HCT116 (cell line): ENCODE measurements around the gene TSPYL6. TPM values are rescaled to one million over a fixed set of nuclear protein-coding genes. Genes with fewer than 3 reads are reported as not detected.

Experiments used
- ATAC-seq: fragments of 200-7000 bp; cut with Tn5 transposase; 2 replicates; pipeline ENCODE4 v1.9.1; 2020; ENCODE audit warnings: mild to moderate bottlenecking, moderate library complexity
- BruUV-seq: library from RNA; stranded (reverse); fragments of 400-500 nt; replicated peaks from 2 replicates; lab custom pipeline; 2021; lab: Mats Ljungman, UMichigan
- CTCF ChIA-PET: fragments of 300-600 bp; sonication (Branson Sonifier 250); formaldehyde crosslinking; loops from one replicate; lab custom pipeline; 2021; ENCODE audit warnings: antibody characterized with exemption; lab: Charles Lee
- POLR2A ChIA-PET: fragments of 300-600, 350-600 bp; sonication (Branson Sonifier 250); formaldehyde crosslinking; loops from one replicate; lab custom pipeline; 2021; ENCODE audit warnings: antibody characterized with exemption; lab: Charles Lee
- RAD21 ChIA-PET, 2 experiments: fragments of 300-600 bp; sonication (Branson Sonifier 250); formaldehyde crosslinking; loops; one replicate each; lab custom pipeline; 2023; ENCODE audit warnings: low total read pairs in 2 of 2; ENCODE audit not compliant: uncharacterized antibody in 2 of 2, unreplicated experiment in 2 of 2, low non-redundant PET in 1 of 2; lab: Charles Lee
- DNase-seq: peaks from one replicate; pipeline ENCODE4 v3.0.0-alpha.2; 2010; ENCODE audit warnings: low read depth, low spot score
- H2AFZ ChIP-seq: fragments of 200-600 bp; shearing (Covaris generic), sonication (generic); 2 replicates; pipeline ENCODE4 v1.6.1; 2017; ENCODE audit warnings: low read depth, mixed run types, mixed read lengths, antibody characterized with exemption, low read length; ENCODE audit not compliant: poor library complexity, severe bottlenecking
- H3K27ac ChIP-seq: 2 replicates; pipeline ENCODE4 v1.5.1; 2012; ENCODE audit warnings: low read depth, low read length
- H3K27me3 ChIP-seq: fragments of 200-600 bp; sonication (generic); 2 replicates; pipeline ENCODE4 v1.6.1; 2016; ENCODE audit warnings: mixed run types, low read length, mixed read lengths; ENCODE audit not compliant: insufficient read depth
- H3K36me3 ChIP-seq, 2 experiments: fragments of 200-500 bp in 1 of 2; fragments of 200-600 bp in 1 of 2; sonication (Bioruptor generic) in 1 of 2; sonication (generic) in 1 of 2; 2 replicates each; pipeline versions ENCODE4 v1.5.1 to v1.6.1; 2014 to 2016; ENCODE audit warnings: low read length in 2 of 2, inconsistent platforms in 1 of 2, mixed read lengths in 1 of 2, mixed run types in 1 of 2; ENCODE audit not compliant: insufficient read depth in 2 of 2, control insufficient read depth in 1 of 2
- H3K4me1 ChIP-seq, 2 experiments: fragments of 200-600 bp in 1 of 2; sonication (generic) in 1 of 2; 2 replicates each; pipeline versions ENCODE4 v1.5.1 to v1.6.1; 2012 to 2017; ENCODE audit warnings: low read length in 2 of 2, inconsistent platforms in 1 of 2, mild to moderate bottlenecking in 1 of 2, mixed read lengths in 1 of 2, mixed run types in 1 of 2, moderate library complexity in 1 of 2; ENCODE audit not compliant: insufficient read depth in 2 of 2, control insufficient read depth in 1 of 2
- H3K4me2 ChIP-seq: fragments of 200-600 bp; sonication (generic); 2 replicates; pipeline ENCODE4 v1.6.1; 2017; ENCODE audit warnings: mixed run types, low read length, mixed read lengths
- H3K4me3 ChIP-seq, 2 experiments: fragments of 200-600 bp in 1 of 2; sonication (generic) in 1 of 2; replicated peaks in 1 of 2; 2 replicates each; pipeline ENCODE4 v1.5.1; 2011 to 2016; ENCODE audit warnings: low read length in 2 of 2, control low read depth in 1 of 2, low read depth in 1 of 2, mild to moderate bottlenecking in 1 of 2, mixed read lengths in 1 of 2, mixed run types in 1 of 2
- H3K79me2 ChIP-seq: fragments of 200-600 bp; sonication (generic); 2 replicates; pipeline ENCODE4 v1.6.1; 2017; ENCODE audit warnings: mild to moderate bottlenecking, mixed run types, low read length, moderate library complexity, mixed read lengths; ENCODE audit not compliant: insufficient read depth
- H3K9ac ChIP-seq: fragments of 200-600 bp; sonication (generic); 2 replicates; pipeline ENCODE4 v1.6.1; 2016; ENCODE audit warnings: low read length, mixed read lengths
- H3K9me2 ChIP-seq: fragments of 200-600 bp; sonication (generic), shearing (Covaris generic); 2 replicates; pipeline ENCODE4 v1.6.1; 2017; ENCODE audit warnings: mixed run types, mild to moderate bottlenecking, moderate library complexity; ENCODE audit not compliant: insufficient read depth
- H3K9me3 ChIP-seq, 2 experiments: fragments of 200-500 bp in 1 of 2; fragments of 200-600 bp in 1 of 2; sonication (Bioruptor generic) in 1 of 2; sonication (generic) in 1 of 2; 2 replicates each; pipeline ENCODE4 v1.6.1; 2014 to 2017; ENCODE audit warnings: low read length in 2 of 2, mixed read lengths in 2 of 2, inconsistent platforms in 1 of 2, low read depth in 1 of 2, mild to moderate bottlenecking in 1 of 2, mixed run types in 1 of 2, moderate library complexity in 1 of 2; ENCODE audit not compliant: control insufficient read depth in 1 of 2, insufficient read depth in 1 of 2
- H4K20me1 ChIP-seq: fragments of 200-600 bp; sonication (generic), shearing (Covaris generic); 2 replicates; pipeline ENCODE4 v1.6.1; 2017; ENCODE audit warnings: mixed run types, mild to moderate bottlenecking, moderate library complexity; ENCODE audit not compliant: insufficient read depth
- ATF3 ChIP-seq: IDR thresholded peaks from 2 replicates; pipeline ENCODE4 v1.6.1; 2012
- CBX3 ChIP-seq: IDR thresholded peaks from 2 replicates; pipeline ENCODE4 v1.6.1; 2012; ENCODE audit warnings: low read depth
- CEBPB ChIP-seq: IDR thresholded peaks from 2 replicates; pipeline ENCODE4 v1.6.1; 2012; ENCODE audit warnings: low read depth
- EGR1 ChIP-seq: IDR thresholded peaks from 2 replicates; pipeline ENCODE4 v1.6.1; 2012; ENCODE audit warnings: low read depth
- EZH2 ChIP-seq: fragments of 200-600 bp; sonication (generic); IDR thresholded peaks from 2 replicates; pipeline ENCODE4 v1.6.1; 2017; ENCODE audit warnings: antibody characterized with exemption, mixed run types
- JUND ChIP-seq: IDR thresholded peaks from 2 replicates; pipeline ENCODE4 v1.6.1; 2012
- MAX ChIP-seq: IDR thresholded peaks from 2 replicates; pipeline ENCODE4 v1.6.1; 2012
- POLR2AphosphoS5 ChIP-seq: IDR thresholded peaks from 2 replicates; pipeline ENCODE4 v1.6.1; 2011; ENCODE audit warnings: mild to moderate bottlenecking, low read depth, low read length, moderate library complexity
- RAD21 ChIP-seq: IDR thresholded peaks from 2 replicates; pipeline ENCODE4 v1.6.1; 2012; ENCODE audit warnings: low read depth, mild to moderate bottlenecking
- SIN3A ChIP-seq: IDR thresholded peaks from 2 replicates; pipeline ENCODE4 v1.6.1; 2012; ENCODE audit warnings: low read depth
- TCF7L2 ChIP-seq: IDR thresholded peaks from 2 replicates; pipeline ENCODE4 v1.7.0; 2011; ENCODE audit warnings: borderline replicate concordance, inconsistent platforms; ENCODE audit not compliant: insufficient read depth, insufficient read length; ENCODE audit errors: extremely low read depth
- intact Hi-C: fragments of 100-400 bp; cut with micrococcal nuclease; formaldehyde crosslinking; loops from 2 replicates; pipeline ENCODE4 v1.10.0; 2022
- total RNA-seq: library from RNA; stranded (reverse); gene quantifications from one replicate; pipeline ENCODE4 v1.2.1, GENCODE V29; 2021; ENCODE audit not compliant: unreplicated experiment
- TF ChIP-seq, protein P1 (sequence below): IDR thresholded peaks from 2 replicates; pipeline ENCODE4 v1.6.1; 2012; ENCODE audit warnings: low read depth

The TSPYL6 gene
- total RNA-seq, 1 experiment from 2014 or later: not detected

DNA sequence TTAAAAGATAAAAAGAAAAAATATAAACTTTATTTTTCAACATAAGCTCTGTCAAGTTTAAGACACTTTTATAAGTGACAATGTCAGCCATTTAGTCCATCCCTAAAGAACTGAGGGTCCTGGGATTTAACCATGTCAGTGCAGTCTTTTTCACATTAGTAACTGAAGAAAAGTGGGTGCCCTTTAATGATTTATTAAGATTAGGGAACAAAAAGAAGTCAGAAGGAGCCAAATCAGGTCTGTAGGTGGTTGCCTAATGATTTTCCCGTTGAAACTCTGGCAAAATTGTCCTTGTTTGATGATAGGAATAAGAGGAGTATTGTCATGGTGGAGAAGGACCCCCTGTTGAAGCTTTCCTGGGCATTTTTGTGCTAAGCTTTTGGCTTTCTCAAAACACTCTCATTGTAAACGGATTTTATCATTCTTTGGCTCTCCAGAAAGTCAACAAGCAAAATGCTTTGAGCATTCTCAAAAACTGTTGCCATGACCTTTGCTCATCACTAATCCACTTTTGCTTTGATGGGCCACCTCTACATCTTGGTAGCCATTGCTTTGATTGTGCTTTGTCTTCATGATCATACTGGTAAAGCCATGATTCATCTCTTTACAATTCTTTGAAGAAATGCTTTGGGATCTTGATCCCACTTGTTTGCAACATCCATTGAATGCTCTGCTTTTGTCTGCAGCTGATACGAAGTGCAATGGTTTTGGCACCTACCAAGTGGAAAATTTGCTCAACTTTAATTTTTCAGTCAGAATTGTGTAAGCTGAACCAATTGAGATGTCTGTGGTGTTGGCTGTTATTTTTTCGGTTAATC, 22.0 kb downstream of the TSPYL6 start:
- POLR2A ChIA-PET: no interaction called here
- Histone ChIP-seq H2AFZ (no peak overlapping the region), H3K9me2 (no peaks in the 10 kb centered on the region; the same call in 1 of the 2 replicates), H3K4me2 (no peak overlapping the region), H3K4me1 (peaks cover 0 to 2% of the 10 kb centered on the region in 2 experiments; a peak in 1 of 4 replicates), H3K9ac (no peak overlapping the region), H3K36me3 (no peaks in the 10 kb centered on the region), H3K4me3 (no peak overlapping the region), H3K27ac (no peak overlapping the region), H3K27me3 (no peaks in the 10 kb centered on the region), H3K9me3 (peaks cover 0 to 7% of the 10 kb centered on the region in 2 experiments; a peak in 1 of 4 replicates), H3K79me2 (no peaks in the 10 kb centered on the region), H4K20me1 (no peaks in the 10 kb centered on the region)
- DNase-seq (no peak), ATAC-seq (no peak)
- RAD21 ChIA-PET: no interaction called here
- CTCF ChIA-PET: no interaction called here
- BruUV-seq: no TSS peak
- TF ChIP-seq RAD21 (no peak), CBX3 (no peak)
- TF ChIP-seq, protein P1, sequence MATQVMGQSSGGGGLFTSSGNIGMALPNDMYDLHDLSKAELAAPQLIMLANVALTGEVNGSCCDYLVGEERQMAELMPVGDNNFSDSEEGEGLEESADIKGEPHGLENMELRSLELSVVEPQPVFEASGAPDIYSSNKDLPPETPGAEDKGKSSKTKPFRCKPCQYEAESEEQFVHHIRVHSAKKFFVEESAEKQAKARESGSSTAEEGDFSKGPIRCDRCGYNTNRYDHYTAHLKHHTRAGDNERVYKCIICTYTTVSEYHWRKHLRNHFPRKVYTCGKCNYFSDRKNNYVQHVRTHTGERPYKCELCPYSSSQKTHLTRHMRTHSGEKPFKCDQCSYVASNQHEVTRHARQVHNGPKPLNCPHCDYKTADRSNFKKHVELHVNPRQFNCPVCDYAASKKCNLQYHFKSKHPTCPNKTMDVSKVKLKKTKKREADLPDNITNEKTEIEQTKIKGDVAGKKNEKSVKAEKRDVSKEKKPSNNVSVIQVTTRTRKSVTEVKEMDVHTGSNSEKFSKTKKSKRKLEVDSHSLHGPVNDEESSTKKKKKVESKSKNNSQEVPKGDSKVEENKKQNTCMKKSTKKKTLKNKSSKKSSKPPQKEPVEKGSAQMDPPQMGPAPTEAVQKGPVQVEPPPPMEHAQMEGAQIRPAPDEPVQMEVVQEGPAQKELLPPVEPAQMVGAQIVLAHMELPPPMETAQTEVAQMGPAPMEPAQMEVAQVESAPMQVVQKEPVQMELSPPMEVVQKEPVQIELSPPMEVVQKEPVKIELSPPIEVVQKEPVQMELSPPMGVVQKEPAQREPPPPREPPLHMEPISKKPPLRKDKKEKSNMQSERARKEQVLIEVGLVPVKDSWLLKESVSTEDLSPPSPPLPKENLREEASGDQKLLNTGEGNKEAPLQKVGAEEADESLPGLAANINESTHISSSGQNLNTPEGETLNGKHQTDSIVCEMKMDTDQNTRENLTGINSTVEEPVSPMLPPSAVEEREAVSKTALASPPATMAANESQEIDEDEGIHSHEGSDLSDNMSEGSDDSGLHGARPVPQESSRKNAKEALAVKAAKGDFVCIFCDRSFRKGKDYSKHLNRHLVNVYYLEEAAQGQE: no peak
- TF ChIP-seq, all 23 proteins: peak for 0
- intact Hi-C loops: no loop called here

DNA sequence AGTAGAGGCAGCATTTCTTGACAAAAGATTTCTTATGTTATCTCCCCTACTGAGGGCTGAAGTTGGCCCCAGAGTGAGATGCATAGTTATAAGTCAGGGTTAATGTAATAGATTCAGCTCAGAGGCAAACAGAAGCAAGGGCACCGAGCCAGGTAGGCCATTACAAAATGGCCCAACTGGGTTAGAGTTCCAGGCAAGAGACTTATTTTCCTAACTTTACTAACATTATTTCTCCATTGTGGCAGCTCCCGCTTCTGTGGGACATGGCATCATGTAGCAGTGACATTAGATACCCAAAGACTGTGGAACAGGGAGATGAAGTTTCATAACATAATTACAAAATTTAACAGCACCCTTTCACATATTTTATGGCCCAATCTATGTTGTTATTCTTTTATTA, 27.1 kb downstream of the TSPYL6 start:
- Histone ChIP-seq H3K79me2 (no peaks in the 10 kb centered on the region), H3K9me2 (no peaks in the 10 kb centered on the region), H2AFZ (no peak overlapping the region), H3K4me3 (no peak overlapping the region), H3K4me1 (no peaks in the 10 kb centered on the region), H3K27ac (no peak overlapping the region), H3K9me3 (no peaks in the 10 kb centered on the region), H3K36me3 (no peaks in the 10 kb centered on the region), H3K9ac (no peak overlapping the region), H3K4me2 (no peak overlapping the region), H3K27me3 (no peaks in the 10 kb centered on the region), H4K20me1 (no peaks in the 10 kb centered on the region)
- CTCF ChIA-PET: no interaction called here
- ATAC-seq (no peak), DNase-seq (no peak)
- RAD21 ChIA-PET: no interaction called here
- TF ChIP-seq ATF3: no peak
- TF ChIP-seq, protein P1: no peak
- TF ChIP-seq TCF7L2: no peak
- TF ChIP-seq SIN3A: no peak
- TF ChIP-seq EGR1: no peak
- no peak for TF ChIP-seq JUND
- TF ChIP-seq EZH2: no peak
- no peak for TF ChIP-seq MAX
- TF ChIP-seq CEBPB: no peak
- no peak for TF ChIP-seq POLR2AphosphoS5
- intact Hi-C loops: no loop called here
- POLR2A ChIA-PET: no interaction called here
- BruUV-seq: no TSS peak
